Ishikawa (cell line): ENCODE data around the gene NUP214.

Experiments
- EP300 ChIP-seq: IDR thresholded peaks from 2 replicates; pipeline ENCODE4 v1.6.1; 2012; ENCODE audit warnings: borderline replicate concordance
- TAF1 ChIP-seq: IDR thresholded peaks from 2 replicates; pipeline ENCODE4 v1.6.1; 2012; ENCODE audit warnings: low read depth, mild to moderate bottlenecking
- ZBTB7A ChIP-seq: IDR thresholded peaks from 2 replicates; pipeline ENCODE4 v1.6.1; 2012; ENCODE audit warnings: low read depth
- TF ChIP-seq, protein P1 (sequence below): IDR thresholded peaks from 2 replicates; pipeline ENCODE4 v1.6.1; 2012; ENCODE audit warnings: low read depth, mild to moderate bottlenecking

NUP214 gene

DNA sequence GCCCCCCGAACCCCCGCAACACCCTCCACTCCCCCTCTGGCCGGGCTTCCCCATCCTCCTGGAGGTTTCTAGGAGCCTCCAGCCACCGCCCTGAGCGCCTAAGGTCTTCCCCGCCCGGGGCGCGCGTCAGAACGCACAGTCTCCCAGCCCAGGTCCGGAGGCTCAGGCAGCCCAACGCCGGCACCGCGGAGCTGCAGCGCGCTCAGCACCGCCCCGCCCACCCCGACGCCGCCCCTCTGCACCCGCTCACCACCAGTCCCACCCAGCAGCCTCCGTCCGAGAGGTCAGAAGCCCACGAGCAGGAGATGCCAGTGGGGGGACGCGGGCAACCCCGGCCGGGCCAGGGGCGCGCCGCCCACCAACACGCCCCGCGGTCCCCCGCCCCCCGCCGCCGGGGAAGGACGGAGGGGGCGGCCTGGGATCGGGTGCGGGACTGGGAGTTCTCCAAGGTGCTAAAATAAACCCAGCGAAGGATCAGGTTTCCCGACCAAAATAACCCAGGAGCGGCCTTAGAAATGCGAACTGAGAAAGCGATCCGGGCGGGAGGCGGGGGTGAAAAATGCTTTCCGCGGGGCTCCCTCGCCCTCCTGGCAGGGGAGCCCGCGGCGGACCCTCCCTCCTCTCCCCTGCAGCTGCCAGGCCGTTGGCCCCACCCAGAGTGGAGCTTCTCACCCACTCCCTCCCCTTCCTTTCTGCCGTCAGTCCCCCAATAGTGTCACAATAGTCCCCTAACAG is 157.5 kb downstream of the NUP214 start:
- peak; percentile 89; the same call in 1 of the 2 replicates for TF ChIP-seq ZBTB7A
- TF ChIP-seq TAF1: no peak
- TF ChIP-seq, protein P1, sequence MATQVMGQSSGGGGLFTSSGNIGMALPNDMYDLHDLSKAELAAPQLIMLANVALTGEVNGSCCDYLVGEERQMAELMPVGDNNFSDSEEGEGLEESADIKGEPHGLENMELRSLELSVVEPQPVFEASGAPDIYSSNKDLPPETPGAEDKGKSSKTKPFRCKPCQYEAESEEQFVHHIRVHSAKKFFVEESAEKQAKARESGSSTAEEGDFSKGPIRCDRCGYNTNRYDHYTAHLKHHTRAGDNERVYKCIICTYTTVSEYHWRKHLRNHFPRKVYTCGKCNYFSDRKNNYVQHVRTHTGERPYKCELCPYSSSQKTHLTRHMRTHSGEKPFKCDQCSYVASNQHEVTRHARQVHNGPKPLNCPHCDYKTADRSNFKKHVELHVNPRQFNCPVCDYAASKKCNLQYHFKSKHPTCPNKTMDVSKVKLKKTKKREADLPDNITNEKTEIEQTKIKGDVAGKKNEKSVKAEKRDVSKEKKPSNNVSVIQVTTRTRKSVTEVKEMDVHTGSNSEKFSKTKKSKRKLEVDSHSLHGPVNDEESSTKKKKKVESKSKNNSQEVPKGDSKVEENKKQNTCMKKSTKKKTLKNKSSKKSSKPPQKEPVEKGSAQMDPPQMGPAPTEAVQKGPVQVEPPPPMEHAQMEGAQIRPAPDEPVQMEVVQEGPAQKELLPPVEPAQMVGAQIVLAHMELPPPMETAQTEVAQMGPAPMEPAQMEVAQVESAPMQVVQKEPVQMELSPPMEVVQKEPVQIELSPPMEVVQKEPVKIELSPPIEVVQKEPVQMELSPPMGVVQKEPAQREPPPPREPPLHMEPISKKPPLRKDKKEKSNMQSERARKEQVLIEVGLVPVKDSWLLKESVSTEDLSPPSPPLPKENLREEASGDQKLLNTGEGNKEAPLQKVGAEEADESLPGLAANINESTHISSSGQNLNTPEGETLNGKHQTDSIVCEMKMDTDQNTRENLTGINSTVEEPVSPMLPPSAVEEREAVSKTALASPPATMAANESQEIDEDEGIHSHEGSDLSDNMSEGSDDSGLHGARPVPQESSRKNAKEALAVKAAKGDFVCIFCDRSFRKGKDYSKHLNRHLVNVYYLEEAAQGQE: peak; percentile 88
- no peak for TF ChIP-seq EP300
